SIG-M5 (cell line): Measurements from ENCODE around the gene PCDHB11.
"Not testable (repeated sequence)": the region's sequence is repeated elsewhere in the genome, so short reads cannot be mapped to it uniquely, and the experiment has no call there.

Source experiments
- DNase-seq: peaks from one replicate; lab custom pipeline; 2025; lab: John Stamatoyannopoulos, UW

Gene PCDHB11

GRCh38 chr5:141241496-141241895, 42.1 kb downstream of the PCDHB11 start:
- no peak for DNase-seq

GRCh38 chr5:141245250-141245717, 45.9 kb downstream of the PCDHB11 start, which contains the start of gene PCDHB15:
Gene PCDHB15, plus strand, starts transcription at chr5:141245395. Its CDS starts 184 bp downstream, at chr5:141245579.
- DNase-seq = no peak

- not testable (repeated sequence) for DNase-seq
Measured at GRCh38 chr5:141246971-141247370, 47.5 kb downstream of the PCDHB11 start.

- DNase-seq = not testable (repeated sequence)
Measured at GRCh38 chr5:141247434-141247833, 48.0 kb downstream of the PCDHB11 start.

GRCh38 chr5:141250576-141250975, 51.1 kb downstream of the PCDHB11 start:
- no peak for DNase-seq
